ENCODE measurements around the gene ELOVL1.

GRCh38 chr1:43344267-43344850 is 23.5 kb downstream of the ELOVL1 start:
- no peak for TF ChIP-seq ZNF384 (IDR thresholded peaks at IDR 0.05)
- no peak for TF ChIP-seq FOXA1 (IDR thresholded peaks at IDR 0.05)
- TF ChIP-seq, protein P1, sequence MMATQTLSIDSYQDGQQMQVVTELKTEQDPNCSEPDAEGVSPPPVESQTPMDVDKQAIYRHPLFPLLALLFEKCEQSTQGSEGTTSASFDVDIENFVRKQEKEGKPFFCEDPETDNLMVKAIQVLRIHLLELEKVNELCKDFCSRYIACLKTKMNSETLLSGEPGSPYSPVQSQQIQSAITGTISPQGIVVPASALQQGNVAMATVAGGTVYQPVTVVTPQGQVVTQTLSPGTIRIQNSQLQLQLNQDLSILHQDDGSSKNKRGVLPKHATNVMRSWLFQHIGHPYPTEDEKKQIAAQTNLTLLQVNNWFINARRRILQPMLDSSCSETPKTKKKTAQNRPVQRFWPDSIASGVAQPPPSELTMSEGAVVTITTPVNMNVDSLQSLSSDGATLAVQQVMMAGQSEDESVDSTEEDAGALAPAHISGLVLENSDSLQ (IDR thresholded peaks at IDR 0.05) = no peak
- TF ChIP-seq NFRKB (IDR thresholded peaks at IDR 0.05) = no peak
- TF ChIP-seq LEF1 (IDR thresholded peaks at IDR 0.05; ENCODE audit: borderline replicate concordance) = no peak
- no peak for TF ChIP-seq BHLHE40 (IDR thresholded peaks at IDR 0.05; ENCODE audit: borderline replicate concordance)
- TF ChIP-seq HDGF (IDR thresholded peaks at IDR 0.05; ENCODE audit: borderline replicate concordance) = no peak
- no peak for TF ChIP-seq L3MBTL2 (conservative IDR thresholded peaks at IDR 0.05)
- TF ChIP-seq FOXM1 (IDR thresholded peaks at IDR 0.05; ENCODE audit: borderline replicate concordance) = no peak
- TF ChIP-seq TARDBP (IDR thresholded peaks at IDR 0.05) = no peak
- TF ChIP-seq CTBP1 (IDR thresholded peaks at IDR 0.05; ENCODE audit: borderline replicate concordance) = no peak
- TF ChIP-seq SP1 (IDR thresholded peaks at IDR 0.05) = no peak
